ENCODE results near the gene EEPD1.
"Not testable (repeated sequence)": the region's sequence is repeated elsewhere in the genome, so short reads cannot be mapped to it uniquely, and the experiment has no call there.

The EEPD1 gene

DNA sequence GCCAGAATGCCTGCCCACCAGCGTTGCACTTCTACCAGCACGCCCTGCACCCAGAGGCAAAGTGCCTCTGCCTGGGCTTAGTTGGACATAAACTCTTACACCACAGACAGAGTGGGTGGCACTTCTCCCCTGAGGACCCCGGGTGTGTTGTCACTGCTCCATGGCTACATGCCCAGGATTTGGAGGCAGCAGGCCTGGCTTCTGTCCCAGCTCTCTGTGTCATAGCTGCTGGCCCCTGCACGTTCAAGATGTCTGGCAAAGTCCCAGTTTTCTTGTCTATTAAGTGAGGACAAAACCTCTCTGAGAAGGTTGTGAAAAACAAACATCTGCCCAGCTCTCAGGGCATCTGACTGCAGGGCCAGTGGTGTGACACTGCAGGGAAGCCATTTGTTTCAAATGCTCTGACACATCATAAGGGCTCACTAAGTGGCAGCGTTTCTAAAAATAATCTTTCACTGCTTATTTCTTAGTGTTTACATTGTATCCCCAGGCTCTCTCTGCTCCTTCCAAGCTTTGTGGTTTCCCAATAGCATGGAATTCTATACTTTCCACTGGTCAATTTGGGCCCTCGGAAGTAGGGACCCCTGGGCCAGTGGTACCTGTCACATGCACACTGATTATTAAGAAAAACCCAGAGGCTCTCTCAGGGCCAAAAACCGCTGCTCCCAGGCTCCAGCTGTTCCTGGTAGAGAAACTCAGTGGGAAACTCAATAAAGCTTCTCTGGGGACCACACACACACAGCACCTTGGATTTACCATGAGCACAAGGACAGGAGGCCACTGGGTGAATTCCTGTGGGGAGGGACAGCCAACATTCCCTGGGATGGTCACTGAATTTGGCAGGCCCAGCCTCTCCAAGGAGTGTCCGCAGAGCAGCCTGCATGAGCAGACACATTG is 150.4 kb downstream of the EEPD1 start:
- DNase-seq, result peak; percentile 95

DNA sequence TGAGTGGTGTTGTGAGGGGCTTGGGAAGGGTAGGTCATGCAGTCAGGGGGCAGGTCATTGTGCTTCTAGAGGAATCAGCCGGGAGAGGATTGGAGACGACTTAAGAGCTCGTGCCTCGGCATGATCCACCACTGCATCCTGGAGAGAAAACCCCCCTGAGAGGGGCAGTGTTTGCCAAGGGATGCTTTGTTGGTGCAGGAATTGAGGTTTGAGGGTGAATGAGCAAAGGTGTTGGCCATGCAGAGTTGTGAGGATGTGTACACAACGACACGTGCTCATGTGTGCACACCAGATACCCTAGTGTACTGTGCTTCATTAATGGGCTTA is 151.0 kb downstream of the EEPD1 start:
- DNase-seq, result peak; percentile 34

GRCh38 chr7:36305226-36305625 is 152.2 kb downstream of the EEPD1 start:
- no peak for DNase-seq

DNA sequence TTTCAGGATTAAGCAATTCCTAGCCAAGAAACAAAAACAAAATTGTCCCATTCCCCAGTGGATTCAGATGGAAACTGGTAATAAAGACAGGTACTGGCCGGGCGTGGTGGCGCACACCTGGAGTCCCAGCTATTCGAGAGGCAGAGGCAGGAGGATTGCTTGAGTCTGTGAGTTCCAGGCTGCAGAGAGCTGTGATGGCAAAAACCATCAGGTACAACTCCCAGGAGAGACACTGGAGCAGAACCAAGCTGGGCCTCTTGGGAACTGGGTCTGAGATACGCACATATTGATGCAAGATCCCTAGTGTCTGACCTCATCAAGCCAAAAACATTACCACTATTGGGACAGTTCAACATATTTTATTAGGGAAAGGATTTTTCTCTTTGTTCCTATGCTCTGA is 152.6 kb downstream of the EEPD1 start:
- no peak for DNase-seq

DNA sequence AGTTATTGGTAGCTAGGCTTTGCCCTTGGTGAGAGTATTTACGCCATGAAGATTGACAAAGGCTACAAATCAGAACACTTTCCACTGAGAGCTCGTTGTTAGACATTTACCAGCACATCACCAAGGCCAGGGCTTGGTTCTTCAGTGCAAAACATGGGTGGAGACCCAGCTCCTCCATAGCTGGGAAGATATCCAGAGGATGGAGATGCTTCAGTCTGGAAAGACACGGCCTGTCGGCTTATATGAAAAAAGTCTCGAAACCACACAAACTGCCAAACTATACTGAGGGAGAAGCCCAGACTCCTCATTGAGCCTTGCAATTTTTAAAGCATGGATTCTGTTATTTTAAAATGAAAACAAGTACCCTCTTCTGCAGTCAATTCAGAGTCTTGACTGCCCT is 153.2 kb downstream of the EEPD1 start:
- no peak for DNase-seq

DNA sequence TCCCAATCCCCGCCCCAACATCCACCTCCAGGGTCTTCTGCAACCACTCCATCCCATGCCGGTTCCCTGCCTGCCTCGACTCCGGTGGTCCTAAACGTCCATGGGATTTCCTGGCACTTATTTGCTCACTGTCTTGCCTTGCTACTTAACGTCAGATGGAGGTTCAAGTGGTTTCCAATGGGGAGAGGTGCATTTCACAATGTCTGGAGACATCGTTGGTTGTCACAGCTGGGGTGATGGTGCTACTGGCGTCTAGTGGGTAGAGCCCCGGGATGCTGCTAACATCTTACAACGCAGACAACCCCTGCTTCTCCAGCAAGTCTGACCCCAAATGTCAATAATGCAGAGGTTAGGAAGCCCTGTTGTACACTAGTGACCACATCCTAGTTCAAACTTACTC is 153.7 kb downstream of the EEPD1 start:
- no peak for DNase-seq

DNA sequence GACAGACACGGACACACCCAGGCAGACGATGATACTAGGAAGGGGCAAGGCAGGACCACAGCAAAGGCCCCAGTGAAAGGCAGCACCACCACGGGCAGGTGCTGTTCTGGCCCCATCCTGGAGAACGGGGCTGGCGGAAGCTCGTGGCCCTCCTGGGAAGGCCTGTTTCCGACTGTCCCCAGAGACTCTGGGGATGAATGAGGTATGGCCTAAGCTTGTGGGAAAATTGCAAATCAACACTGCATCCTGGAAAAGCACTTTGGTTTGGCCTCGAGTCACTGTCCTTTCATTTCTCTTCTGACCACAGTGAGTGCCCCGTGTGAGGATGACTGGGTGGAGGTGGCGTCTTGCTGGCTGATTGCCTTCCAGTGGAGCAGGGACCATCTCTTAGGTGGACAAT is 155.0 kb downstream of the EEPD1 start:
- no peak for DNase-seq

DNA sequence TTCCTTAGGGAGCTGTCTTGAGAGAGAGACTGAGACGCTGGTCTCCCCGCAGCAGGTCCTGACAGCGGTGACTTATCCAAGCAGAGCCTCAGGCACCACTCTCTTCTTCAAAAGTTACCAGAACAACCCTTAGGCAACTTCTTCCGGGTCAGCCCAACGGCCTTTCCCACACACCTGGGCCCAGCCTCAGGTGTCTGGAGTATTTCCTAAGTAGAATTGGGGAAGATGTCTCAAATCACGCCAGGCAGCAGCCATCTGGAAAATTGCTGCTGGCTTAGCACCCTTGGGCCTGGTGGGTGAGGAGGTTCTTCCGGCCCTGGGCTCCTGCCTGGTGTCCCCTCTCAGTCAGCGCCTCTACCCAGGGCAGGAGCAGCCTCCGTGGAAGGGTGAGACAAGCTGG is 156.2 kb downstream of the EEPD1 start:
- DNase-seq, result no peak

DNA sequence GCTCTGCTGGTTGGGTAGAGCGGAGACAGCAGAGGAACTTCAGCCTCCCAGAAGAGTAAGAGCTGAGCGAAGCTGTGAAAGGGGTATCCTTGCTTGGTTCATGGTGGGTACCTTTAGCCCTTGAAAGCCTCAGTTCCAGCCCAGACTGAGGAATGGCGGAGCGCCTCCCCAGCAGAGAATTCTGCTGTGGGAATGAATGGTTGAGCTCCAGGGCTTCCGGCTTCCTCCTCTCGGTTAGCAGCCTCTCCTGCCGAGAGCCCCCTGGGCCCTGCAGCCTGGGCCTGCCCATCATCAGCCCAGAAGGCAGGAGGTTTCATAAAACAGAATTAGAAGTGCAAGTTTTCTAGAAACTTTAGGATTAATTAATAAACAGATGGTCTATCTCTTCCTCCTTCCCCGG is 156.7 kb downstream of the EEPD1 start:
- no peak for DNase-seq

GRCh38 chr7:36310897-36311296 is 157.8 kb downstream of the EEPD1 start:
- DNase-seq, result no peak

- no peak for DNase-seq
Measured at GRCh38 chr7:36311539-36311938, 158.5 kb downstream of the EEPD1 start.

GRCh38 chr7:36312064-36312914 is 159.2 kb downstream of the EEPD1 start:
- no peak for DNase-seq

GRCh38 chr7:36312915-36313334 is 159.9 kb downstream of the EEPD1 start:
- no peak for DNase-seq

DNA sequence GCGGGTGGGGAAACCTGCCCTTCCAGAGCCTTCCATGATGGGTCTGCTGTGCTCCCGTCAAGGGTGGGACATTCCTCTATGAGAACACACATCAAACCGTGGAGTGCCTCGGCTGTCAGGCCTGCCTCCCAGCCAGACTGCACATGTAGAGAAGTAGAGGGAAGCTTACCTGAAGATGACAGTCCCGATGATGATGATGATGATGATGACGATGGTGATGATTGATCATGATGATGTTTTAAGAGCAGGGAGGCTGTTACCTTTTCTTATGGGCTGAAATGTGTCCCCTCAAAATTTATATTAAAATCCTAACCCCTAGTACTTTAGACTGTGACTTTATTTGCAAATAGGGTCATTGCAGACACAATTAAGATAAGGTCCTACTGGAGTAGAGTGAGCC is 160.6 kb downstream of the EEPD1 start:
- DNase-seq, result no peak

GRCh38 chr7:36314491-36314890 is 161.4 kb downstream of the EEPD1 start:
- DNase-seq, result no peak

- no peak for DNase-seq
Measured at GRCh38 chr7:36315309-36315944, 162.4 kb downstream of the EEPD1 start.

DNA sequence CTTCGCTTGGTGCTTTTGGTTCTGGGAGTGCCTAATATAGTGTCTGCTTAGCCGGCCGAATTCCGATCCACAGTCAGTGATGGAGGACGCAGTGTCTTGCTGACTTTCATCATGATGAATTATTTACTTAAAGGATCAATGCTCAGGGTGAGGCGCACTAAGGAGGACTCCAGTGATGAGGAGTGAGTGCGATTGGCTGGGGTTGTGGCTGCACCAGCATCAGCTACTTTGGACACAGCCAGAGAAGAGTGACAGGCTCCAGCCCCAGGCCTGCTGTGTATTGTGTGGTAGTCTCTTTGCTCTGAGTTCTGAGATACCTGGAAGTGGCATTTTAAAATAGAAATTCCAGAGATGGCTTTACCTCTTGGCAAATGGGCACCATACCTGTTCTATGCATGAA is 163.3 kb downstream of the EEPD1 start:
- no peak for DNase-seq

- DNase-seq, result no peak
Measured at GRCh38 chr7:36317276-36317675, 164.2 kb downstream of the EEPD1 start.

- no peak for DNase-seq
Measured at GRCh38 chr7:36318116-36318515, 165.1 kb downstream of the EEPD1 start.

GRCh38 chr7:36321284-36321683 is 168.2 kb downstream of the EEPD1 start:
- not testable (repeated sequence) for DNase-seq

DNA sequence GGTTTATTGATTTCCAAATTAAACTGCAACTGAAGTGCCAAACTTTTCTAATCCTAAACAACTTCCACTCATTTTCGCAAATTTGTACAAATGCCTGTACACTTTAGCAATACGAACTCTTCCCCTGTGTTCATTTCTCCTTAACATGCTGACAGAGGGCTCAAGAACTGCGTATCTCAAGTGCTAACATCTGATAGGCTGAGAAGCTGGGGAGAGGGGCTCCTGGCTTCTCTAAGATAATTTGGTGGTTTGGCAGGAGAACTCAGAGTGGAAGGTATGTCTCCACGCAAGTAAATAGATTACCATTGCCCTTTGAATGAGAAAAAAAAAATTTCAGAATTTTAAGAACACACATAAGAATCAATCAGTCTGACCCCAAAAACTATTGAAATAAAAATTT is 183.3 kb downstream of the EEPD1 start:
- DNase-seq, result no peak

DNA sequence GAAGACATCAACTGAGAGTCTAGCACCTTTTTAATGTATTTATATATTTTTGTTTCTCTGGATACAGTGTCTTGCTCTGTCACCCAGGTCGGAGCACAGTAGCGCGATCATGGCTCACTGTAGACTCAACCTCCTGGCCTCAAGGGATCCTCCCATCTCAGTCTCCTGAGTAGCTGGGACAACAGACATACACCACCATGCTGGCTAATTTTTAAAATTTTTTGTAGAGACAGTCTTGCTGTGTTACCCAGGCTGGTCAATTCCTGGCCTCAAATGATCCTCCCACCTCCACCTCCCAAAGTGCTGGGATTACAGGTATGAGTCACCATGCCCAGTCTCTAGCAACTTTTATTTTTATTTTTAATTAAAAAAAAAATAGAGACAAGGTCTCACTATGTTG is 185.2 kb downstream of the EEPD1 start:
- DNase-seq, result no peak

DNA sequence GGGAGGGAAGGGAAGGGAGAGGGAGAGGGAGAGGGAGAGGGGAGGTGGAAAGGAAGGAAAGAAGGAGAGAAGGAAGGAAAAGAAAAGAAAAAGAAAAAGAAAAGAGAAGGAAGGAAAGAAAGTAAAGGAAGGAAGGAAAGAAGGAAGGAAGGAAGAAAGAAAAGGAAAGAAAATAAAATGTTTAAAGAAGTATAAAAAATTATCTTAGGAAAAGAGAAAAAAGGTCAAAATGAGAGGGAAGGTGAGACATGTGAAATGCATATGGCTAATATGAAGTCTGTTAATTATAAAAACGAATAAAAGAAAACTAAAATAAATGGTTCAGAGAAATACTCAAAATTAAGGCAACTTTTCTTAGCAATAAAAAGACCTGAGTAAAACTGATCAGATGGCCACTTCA is 190.5 kb downstream of the EEPD1 start:
- no peak for DNase-seq

DNA sequence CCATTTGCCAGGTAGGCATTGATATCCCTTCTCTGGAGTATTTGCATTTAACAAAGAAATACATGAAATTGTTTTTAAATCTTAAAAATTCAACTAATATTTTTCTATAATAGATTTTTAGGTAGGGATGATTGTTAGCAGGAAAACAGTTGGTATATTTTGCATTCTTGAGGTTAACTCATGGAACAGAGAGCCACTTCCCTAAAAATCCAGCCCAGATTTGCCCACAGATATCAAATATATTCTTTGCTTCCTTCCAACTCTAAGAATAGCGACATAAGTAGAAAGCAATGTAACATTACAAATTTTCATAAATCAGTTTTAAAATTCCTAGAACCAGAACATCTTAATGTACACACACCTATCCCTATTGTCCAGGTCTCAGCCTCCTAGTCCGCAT is 191.6 kb downstream of the EEPD1 start:
- no peak for DNase-seq

Measured in NCI-H1092 treated with DMSO at 0.1 percent for 48 hours (cell line).